GM21529 (cell line): ENCODE measurements around the gene ZDHHC14.

Source experiments
- ATAC-seq: cut with Tn5 transposase; IDR thresholded peaks from one replicate; pipeline ENCODE4 v1.9.1; 2021; ENCODE audit not compliant: unreplicated experiment

Gene ZDHHC14

DNA sequence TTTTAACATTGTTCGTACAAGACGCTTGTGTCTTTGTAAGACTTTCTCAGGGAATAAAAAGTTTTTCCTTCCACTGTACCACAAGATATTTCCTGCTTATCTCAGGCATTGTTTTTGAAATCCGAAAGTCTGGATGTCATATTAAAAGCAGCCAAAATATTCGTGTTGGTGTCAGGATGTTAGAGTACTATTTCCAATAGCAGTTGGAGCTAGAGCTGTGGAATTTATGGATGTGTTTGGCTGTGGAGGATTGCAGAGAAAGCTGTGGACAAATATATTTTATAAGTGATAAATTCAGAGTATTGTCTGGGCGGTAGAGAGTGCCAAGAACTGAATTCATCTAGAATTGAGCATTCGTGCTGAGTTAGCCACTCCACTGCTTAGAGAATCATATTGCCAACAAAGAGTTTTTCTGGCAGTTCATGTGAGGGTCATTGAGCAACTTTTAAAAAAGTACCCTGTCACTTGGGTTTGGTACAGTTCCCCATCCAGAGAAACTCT, 57.7 kb downstream of the ZDHHC14 start:
- no peak for ATAC-seq

DNA sequence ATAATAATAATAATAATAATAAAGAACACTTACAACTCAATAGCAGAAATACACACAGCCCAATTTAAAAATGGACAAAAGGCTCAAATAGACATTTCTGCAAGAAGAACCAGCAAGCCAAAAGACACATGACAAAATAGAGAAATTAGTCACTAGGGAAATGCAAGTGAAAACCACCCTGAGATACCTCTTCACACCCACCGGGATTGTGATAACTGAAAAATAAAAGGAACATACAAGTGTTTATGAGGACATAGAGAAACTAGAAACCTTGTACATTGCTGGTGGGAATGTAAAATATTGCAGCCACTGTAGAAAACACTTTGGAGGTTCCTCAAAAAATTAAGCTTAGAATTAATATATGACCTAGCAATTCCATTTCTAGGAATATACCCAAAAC, 59.2 kb downstream of the ZDHHC14 start:
- ATAC-seq = no peak

GRCh38 chr6:157442291-157442690, 61.3 kb downstream of the ZDHHC14 start:
- no peak for ATAC-seq

DNA sequence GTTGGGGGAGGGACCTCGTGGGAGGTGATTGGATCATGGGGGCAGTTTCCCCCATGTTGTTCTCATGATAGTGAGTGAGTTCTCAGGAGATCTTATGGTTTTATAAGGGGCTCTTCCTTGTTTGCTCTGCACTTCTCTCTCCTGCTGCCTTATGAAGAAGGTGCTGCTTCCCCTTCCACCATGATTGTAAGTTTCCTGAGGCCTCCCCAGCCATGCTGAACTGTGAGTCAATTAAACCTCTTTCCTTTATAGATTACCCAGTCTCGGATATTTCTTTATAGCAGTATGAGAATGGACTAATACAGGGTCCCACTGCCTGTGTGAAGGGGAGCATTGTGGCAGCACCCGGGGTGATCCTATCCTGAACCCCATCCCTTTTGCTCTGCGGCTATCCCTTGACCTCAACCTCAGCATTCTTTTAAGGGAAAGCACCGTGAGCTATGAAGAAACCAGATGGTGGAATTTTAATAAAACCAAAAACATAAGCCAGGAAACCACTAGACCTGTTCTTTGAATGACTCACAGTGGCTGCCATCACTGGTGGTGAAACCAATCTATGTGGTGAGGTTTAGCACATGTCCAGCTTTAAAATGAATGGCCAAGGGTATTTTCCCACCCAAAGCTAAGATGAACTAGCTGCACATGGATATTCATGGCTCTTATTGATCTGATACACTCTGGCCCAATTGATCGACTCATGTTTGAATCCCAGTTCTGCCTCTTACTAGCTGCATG, 62.2 kb downstream of the ZDHHC14 start:
- peak; percentile 84 for ATAC-seq

DNA sequence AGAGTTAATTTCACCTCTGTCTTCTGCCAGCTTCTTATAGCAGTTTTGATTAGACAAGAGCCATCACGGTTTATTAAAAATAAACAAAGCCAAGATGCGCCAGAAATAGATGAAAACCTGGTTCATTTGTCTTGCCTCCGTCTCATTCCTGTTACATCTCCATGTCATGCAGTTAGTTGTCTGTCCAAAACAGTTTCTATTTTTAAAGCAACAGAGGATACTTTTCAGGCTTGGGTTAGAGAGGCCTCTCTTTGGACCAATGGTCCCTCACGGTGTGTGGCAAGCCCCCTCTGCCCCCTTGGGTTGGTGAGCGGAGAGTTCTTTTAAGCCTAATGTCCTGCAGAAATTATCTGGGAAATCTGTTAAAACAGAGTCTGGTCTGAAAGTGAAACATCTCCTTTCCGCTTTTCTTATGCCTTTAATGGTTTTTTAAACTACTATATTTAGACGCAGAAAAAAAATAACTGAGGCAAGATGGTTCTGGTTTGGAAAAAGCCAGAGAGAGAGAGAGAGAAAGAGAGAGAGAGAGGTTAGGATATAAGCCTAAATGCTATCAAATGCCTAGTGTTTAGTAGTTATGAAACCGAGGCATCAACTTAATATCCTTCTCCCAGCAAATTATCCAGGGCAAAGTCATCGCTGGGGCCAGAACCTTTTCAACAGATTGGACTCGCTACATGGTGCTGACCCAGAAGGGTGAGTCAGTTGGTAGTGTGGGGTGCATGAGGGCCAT, 64.5 kb downstream of the ZDHHC14 start:
- no peak for ATAC-seq

- no peak for ATAC-seq
Observed at GRCh38 chr6:157447735-157448134, 66.7 kb downstream of the ZDHHC14 start.

- no peak for ATAC-seq
Observed at GRCh38 chr6:157449610-157450009, 68.6 kb downstream of the ZDHHC14 start.

DNA sequence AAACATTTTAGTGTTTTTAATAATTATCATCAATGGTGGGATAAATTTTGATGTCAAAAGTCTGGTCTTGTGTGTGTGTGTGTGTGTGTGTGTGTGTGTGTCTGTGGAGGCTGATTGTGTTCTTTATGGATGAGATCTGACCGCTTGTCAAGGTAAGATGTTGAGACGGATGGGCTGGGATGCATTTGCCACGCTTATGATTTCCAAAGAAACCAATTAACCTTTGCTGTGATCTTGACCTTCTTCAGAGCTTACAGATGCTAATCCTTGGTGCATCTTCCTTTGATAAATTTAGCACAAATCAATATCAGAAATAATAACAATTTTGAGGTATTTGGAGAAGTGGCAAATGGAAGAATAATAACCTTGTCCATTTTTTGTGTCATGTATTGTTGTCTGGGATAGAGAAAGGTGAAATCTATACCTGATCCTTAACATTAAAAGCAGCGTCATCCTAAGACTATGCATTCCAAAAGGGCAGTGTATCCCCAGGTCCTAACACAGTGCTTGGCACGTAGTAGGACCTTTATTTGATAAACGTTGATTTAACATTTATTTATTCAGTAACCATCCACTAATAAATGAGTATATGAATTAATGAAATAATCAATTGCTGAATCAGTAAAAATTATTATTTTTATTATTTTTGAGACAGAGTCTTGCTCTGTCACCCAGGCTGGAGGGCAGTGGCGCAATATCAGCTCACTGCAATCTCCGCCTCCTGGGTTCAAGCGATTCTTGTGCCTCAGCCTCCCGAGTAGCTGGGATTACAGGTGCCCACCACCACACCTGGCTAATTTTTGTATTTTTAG, 70.1 kb downstream of the ZDHHC14 start:
- no peak for ATAC-seq

DNA sequence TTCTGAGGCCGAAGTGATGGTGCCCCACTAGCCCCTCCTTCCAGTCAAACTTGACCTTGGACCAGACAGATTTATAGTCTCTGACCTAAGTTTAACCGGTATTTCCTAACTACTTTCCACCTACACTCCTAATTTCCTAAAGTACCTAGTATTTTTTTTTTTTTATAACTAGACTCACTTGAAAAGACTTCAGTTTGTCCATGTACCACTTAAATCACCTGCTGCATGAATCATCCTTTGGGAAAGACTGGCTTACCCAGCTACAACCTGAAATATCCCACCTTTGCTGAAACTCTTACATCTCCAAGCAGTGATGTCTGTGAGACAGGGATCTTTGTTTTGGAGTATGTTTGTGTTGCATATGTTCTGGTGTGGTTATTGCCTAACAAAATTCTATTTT, 71.1 kb downstream of the ZDHHC14 start:
- ATAC-seq = no peak

DNA sequence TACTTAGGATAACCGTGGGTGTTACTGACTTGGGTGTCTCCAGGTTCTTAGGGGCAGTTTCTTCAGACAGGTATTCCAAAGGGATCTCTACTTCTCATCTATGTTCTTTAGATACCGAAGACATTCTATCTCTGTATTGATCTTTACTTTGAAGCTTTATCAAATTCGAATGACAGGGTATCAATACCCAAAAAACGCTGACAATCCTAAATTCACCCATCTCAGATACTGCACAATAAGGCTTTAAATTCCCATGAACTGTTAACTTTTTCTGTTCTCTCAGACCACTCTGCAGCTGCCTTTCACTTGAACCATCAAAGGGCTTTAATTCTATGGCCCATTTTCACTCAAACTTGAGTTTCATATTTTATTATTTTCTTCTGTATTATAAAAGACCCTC, 72.1 kb downstream of the ZDHHC14 start:
- no peak for ATAC-seq

DNA sequence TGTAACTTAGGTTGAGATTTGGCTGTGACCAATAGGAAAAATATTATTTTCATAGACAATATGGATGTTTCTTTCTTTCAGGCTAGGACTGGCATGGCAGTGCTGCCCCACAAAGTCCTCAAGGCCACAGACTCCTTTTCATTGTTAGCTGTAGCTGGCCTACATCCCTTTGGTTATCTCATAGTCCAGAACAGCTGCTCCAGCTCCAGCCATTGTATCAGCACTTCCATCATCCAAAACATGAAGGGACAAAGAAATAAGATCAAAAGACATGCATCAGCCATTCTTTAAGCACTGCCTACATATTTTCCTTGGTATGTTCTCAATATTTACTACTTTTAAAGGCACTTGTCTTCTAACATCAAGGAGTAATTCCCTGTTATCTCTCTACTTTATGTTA, 73.0 kb downstream of the ZDHHC14 start:
- no peak for ATAC-seq

DNA sequence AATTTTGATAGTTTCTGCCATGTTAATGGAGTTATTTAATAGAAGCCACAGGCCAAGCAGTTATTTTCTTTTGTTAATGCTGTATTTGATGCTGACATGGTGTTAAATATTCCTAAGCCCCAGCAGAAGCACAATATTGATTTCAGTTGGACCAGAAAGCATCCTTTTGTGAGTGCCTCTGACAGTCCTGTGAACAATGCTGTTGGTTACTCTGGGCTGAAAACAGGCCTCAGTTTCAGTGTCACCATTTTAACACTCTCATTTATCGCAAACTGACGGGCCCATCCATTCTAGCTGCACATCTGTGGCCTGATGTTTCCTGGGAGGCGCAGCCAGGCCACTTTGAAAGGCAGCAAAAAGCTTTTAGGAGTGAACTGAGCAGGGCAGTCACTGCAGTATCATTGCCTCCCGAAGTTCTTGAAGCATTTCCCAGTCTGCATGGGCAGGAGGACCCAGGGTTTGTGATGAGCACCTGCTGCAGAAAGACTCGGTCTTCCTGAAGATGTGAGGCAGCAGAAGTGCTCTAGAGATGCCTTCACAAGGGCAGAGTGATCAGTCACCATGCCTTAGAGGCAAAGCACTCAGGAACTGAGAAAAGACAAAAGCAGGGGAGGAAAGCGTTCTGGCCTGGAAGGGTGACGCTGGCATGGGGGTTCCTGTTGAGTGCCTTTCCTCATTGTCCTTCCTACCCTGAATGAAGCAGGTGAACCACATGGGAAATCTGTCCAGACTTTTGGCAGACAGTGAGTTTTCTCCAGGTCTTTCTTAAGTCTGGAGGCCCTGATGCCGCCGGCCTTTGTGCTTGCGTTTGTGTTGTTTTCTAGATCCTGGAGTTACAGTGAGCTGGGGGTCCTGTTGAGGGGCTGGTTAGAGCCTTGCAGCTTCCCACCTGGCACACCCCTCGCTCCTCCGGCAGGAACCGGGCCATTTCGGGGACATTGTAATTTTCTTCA, 74.0 kb downstream of the ZDHHC14 start:
- no peak for ATAC-seq

GRCh38 chr6:157455731-157456523, 74.9 kb downstream of the ZDHHC14 start:
- ATAC-seq = no peak

GRCh38 chr6:157456524-157456829, 75.5 kb downstream of the ZDHHC14 start:
- ATAC-seq = peak; percentile 57

GRCh38 chr6:157457787-157458186, 76.8 kb downstream of the ZDHHC14 start:
- no peak for ATAC-seq

DNA sequence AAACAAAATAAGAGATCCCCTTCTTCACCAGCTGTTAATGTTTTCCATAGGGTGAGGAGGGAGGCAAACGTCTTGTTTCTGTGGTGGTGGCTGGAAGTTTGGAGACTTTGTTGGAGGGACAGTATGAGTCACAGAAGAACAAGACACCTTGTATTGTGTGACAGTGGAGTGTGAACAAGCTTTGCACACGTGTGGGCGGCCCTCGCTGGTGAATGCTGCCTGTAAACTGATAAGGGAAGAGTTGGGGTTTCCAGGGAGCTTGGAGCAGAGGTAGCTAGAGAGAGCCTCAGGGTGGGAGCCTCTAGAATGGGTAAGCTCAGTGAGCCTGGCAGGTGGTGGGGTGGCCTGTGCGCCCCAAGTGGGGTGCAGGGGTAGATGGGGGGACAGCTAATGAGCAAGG, 78.3 kb downstream of the ZDHHC14 start:
- ATAC-seq = no peak

DNA sequence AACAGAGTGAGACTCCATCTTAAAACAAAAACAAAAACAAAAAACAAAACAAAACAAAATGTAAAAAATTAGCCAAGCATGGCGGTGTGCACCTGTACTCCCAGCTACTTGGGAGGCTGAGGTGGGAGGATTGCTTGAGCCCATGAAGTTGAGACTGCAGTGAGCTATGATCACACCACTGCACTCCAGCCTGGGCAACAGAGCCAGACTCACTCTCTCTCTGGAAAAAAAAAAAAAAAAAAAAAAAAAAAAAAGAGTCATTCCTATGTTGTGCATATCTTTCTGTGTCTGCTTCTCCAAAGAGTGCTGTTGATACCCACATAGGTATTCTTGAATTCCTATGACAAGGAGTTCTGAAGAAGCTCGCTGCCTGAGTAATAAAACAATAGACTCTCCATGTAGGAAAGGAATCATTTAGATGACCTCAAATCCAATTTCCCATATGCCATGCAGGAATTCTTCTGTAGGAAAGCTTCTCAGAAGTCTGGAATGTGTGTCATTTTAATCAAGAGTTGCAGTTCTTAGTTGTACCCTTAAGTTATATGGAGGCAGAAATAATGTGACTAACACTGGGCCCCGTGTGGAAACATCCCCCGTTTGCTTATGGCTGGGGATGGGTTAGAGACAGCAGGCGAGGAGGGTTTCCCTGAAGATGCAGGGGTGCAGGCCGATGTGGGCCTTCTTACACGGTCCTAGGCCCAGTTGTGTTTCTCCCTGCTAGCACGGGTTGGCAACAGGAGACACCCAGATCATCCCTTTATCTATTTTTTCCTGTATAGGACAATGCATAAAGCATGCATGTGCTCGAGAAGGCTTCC, 79.4 kb downstream of the ZDHHC14 start:
- ATAC-seq = peak; percentile 5

GRCh38 chr6:157461000-157461915, 80.3 kb downstream of the ZDHHC14 start:
- ATAC-seq = peak; percentile 56
